HUDEP-2 (cell line): ENCODE data around the gene PIGV.

ENCODE experiments used
- DNase-seq, 76 experiments: peaks; one replicate each; lab custom pipeline; 2025; ENCODE audit not compliant: unreplicated experiment in 76 of 76; lab: John Stamatoyannopoulos, UW

The PIGV gene

DNA sequence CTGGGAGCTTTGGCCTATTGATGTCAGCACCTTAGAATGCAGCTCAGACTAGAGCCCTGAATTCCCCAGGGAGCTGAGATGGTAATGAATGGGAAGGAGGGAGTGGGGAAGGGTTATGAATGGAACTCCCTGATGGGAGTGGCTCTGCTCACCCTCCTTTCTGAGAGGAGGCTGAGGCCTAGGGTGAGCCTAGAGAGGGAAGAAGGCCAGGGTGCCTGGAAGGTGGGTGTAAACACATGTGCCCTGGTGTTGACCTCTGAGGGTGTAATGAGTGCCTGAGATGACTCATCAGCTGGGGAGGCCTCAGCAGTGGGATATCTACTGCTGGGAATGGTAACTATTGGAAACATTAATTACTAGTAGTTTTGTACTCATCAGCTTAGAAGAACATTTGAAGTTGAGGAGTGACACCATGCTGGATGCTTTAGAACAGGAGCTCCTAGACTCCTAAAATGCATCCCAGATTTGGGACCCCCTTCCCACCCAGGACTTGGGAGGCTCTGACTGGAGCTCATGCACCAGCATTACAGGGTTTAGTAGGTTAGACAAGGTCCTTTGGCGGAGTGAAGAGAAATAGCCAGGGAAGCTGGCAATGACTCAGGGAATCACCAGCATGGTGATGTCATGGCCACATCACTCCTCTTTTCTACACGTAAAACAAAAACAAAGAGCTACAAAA, 16.0 kb upstream of the PIGV start:
- peak in 42 of 76 experiments; percentile 3 to 66 (median 36) for DNase-seq

GRCh38 chr1:26772687-26773086, 15.1 kb upstream of the PIGV start:
- no peak for DNase-seq

DNA sequence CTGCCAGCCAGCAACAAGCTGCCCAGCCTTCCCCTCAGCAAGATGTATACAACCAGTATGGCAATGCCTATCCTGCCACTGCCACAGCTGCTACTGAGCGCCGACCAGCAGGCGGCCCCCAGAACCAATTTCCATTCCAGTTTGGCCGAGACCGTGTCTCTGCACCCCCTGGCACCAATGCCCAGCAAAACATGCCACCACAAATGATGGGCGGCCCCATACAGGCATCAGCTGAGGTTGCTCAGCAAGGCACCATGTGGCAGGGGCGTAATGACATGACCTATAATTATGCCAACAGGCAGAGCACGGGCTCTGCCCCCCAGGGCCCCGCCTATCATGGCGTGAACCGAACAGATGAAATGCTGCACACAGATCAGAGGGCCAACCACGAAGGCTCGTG, 13.3 kb upstream of the PIGV start:
- DNase-seq: no peak

- DNase-seq: no peak
Measured at GRCh38 chr1:26775666-26776065, 12.1 kb upstream of the PIGV start.

DNA sequence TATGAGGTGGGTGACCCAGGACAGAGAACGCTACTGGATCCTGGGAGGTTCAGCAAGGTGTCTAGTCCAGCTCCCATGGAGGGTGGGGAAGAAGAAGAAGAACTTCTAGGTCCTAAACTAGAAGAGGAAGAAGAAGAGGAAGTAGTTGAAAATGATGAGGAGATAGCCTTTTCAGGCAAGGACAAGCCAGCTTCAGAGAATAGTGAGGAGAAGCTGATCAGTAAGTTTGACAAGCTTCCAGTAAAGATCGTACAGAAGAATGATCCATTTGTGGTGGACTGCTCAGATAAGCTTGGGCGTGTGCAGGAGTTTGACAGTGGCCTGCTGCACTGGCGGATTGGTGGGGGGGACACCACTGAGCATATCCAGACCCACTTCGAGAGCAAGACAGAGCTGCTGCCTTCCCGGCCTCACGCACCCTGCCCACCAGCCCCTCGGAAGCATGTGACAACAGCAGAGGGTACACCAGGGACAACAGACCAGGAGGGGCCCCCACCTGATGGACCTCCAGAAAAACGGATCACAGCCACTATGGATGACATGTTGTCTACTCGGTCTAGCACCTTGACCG, 8.6 kb upstream of the PIGV start:
- DNase-seq: peak in 34 of 76 experiments; percentile 5 to 68 (median 28)

DNA sequence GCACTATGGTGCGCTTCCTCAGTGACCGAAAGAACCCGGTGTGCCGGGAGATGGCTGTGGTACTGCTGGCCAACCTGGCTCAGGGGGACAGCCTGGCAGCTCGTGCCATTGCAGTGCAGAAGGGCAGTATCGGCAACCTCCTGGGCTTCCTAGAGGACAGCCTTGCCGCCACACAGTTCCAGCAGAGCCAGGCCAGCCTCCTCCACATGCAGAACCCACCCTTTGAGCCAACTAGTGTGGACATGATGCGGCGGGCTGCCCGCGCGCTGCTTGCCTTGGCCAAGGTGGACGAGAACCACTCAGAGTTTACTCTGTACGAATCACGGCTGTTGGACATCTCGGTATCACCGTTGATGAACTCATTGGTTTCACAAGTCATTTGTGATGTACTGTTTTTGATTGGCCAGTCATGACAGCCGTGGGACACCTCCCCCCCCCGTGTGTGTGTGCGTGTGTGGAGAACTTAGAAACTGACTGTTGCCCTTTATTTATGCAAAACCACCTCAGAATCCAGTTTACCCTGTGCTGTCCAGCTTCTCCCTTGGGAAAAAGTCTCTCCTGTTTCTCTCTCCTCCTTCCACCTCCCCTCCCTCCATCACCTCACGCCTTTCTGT, 7.3 kb upstream of the PIGV start:
- no peak for DNase-seq

DNA sequence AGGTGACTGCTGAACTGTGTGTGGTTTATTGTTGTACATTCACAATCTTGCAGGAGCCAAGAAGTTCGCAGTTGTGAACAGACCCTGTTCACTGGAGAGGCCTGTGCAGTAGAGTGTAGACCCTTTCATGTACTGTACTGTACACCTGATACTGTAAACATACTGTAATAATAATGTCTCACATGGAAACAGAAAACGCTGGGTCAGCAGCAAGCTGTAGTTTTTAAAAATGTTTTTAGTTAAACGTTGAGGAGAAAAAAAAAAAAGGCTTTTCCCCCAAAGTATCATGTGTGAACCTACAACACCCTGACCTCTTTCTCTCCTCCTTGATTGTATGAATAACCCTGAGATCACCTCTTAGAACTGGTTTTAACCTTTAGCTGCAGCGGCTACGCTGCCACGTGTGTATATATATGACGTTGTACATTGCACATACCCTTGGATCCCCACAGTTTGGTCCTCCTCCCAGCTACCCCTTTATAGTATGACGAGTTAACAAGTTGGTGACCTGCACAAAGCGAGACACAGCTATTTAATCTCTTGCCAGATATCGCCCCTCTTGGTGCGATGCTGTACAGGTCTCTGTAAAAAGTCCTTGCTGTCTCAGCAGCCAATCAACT, 6.4 kb upstream of the PIGV start:
- DNase-seq: no peak

GRCh38 chr1:26782521-26783212, 5.1 kb upstream of the PIGV start:
- no peak for DNase-seq

DNA sequence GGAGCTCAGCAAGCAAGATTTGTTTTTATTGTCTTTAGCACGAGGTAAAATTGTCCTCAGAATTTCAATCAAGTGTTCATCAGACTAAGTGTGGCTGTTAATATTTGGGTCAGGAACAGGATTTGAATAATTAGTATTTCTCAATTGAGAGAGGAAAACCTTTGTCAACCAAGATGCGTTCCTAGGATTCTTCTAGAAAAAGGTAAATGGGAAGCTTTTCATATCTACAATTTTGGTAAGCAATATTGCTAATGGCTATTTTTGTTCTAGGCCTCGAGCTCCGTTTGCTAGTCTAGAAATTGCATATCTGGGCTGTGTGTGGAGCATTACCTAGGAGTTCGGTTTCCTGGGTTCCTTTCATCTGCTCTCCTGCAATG, 4.1 kb upstream of the PIGV start:
- DNase-seq: no peak

GRCh38 chr1:26784023-26784871, 3.5 kb upstream of the PIGV start:
- peak in 71 of 76 experiments; percentile 29 to 93 (median 68) for DNase-seq

DNA sequence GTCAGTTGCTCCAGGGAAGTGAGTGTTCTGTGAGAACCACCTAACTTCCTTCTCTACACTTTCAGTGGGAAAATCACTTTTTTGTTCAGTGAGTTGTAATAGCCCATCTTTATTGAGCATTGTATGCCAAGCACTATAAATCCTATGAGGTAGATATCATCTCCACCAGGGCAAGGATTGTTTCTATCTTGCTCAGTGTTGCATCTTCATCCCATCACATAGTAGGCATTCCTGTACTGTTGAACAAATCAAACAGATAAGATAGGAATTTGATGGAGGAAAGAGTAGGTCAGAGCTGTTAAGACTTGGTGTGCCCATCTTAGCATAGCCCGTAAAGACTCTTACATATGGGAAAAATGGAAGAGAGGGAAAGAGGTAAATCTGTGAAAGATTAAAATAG, 2.9 kb upstream of the PIGV start:
- no peak for DNase-seq

GRCh38 chr1:26785611-26786436, 1.9 kb upstream of the PIGV start:
- peak in 3 of 76 experiments; percentile 8 to 37 (median 14) for DNase-seq

DNA sequence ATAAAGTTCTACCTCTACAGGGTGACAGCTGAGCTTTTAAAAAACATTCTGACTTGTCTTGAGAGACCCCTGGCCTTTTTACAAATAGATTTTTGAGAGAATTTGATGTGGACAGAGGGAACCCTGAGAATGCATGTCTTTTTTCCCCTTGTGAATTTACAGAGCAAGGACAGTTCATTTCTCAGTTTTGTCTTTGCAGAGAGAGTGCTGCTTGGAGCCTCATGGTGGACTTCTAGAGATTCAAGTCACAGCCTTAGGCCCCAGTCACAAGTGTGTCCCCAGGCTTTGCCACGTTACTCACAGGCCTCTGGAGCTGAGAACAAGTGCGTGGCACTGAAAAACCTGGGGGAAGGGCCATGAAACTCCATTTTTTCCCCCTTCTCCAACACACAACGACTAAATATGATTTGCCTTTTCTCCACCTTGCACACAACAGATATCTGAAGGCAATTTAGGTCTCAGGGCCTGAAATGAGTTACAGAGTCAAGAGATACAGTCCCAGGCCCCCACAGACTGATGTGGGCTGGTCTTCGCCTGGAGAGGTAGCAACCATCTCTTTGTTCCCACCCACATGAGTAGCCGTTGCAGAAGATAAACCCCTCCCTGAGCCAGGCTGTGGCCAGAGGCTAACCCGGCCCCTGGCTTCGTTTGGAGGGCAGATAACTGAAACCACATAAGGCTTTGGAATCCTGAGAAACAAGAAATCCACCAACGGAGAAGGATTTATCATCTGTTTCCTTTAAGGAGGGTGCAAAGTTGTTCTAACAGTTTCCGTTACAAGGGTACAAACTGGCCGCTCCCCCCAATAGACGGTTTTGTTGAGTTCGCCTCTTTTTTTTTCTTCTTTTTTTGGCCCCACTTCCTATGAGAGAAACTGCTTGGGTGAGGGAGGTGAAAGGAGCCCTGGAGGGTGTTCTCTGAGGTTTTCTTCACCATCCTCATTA, 1.0 kb upstream of the PIGV start:
- DNase-seq: peak in 75 of 76 experiments; percentile 37 to 95 (median 83)

GRCh38 chr1:26787381-26787705, 407 bp upstream of the PIGV start:
- DNase-seq: peak in 8 of 76 experiments; percentile 39 to 74 (median 55)

DNA sequence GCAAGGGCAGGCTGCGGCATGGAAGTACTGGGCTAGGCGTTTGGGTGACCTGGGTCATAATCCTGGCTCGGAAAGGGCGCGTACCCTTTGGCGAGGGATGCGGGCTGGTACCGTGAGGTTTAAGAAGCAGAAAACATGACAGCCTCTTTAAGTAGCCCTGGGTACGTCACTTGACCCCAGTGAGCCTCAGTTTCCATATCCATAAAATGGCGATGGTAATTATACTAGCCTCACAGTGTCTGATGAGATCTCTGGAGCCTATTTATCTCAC, 700 bp downstream of the PIGV start:
- DNase-seq: peak in 3 of 76 experiments; percentile 24 to 61 (median 49)

- DNase-seq: peak in 72 of 76 experiments; percentile 26 to 89 (median 78)
Measured at GRCh38 chr1:26788836-26789611, 1.3 kb downstream of the PIGV start.

DNA sequence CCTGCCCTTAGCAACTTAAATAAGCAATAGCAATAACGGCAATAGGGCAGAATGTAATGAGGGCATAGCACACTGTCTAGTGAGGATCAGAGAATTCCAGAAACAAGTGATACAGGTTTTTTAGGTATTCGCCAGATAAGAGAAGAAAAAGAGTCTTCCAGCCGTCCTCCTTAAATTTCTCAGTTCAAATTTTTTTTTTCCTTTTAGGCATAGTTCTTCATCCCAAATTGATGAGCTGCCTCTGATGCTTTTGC, 1.8 kb downstream of the PIGV start:
- DNase-seq: no peak

- DNase-seq: no peak
Measured at GRCh38 chr1:26789931-26790330, 2.2 kb downstream of the PIGV start.
